ELR (cell line): ENCODE measurements around the gene CRB2.

Source experiments
- DNase-seq: peaks from one replicate; pipeline ENCODE4 v3.0.0-alpha.2; 2015; ENCODE audit warnings: low read depth

CRB2 gene

DNA sequence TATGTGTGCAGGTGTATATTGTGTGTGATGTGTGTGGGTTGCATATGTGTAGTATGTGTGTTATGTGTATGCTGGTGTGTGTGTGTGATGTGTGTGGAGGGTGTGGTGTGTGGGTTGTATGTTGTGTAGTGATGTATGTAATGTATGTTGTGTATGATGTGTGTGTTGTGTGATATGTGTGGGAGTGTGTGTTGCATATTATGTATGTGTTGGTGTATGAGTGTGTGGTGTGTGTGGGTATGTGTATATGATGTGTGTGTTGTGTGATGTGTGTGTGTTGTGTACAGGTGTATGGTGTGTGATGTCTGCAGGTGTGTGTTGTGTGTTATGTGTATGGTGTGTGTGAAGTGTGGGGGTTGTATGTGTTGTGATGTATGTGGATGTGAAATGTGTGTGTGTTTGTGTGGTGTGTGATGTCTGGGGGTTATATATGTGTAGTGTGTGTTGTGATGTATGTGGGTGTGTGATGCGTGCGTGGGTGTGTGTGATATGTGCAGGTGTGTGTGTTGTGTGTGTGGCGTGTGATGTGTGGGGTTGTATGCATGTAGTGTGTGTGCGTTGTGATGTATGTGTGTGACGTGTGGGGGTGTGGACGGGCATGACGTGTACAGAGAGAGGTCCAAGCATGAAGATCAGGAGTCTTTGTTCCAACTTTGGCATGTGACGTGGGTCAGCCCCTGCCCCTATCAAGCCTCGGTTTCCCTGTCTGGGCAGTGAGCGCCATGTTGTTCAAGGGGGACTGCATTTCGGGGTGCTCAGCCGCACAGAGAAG lies 8.5 kb upstream of the CRB2 start:
- no peak for DNase-seq

DNA sequence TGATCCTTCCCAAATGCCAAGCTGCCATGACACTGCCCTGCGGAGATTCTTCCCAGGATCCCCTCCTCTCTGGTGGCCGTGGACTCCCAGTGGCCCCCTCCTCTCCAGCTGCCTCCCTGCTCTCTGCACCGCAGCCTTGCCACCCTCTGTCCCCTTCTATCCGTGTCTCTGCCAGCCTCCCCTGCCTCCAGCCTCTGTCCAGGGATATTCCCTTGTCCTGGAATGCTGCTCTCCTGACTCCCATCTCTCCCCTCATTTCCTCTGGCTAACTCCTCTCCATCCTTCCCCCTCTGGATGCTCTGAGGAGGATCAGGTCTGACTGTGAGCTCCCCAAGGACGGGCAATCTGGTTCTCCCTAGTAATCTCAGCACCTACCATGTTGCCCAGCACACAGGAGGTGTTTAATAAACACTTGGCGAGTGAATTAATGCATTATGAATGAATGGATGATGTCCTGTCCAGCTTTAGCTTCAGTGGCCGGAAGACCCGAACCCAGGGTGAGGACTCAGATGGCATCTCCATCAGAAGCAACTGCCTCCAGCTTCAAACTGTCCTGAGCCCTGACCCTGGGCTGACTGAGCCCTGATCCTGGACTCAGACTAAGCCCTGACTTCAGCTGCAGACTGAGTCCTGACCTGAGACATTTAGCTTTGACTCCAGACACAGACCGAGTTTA lies 7.5 kb upstream of the CRB2 start:
- no peak for DNase-seq

DNA sequence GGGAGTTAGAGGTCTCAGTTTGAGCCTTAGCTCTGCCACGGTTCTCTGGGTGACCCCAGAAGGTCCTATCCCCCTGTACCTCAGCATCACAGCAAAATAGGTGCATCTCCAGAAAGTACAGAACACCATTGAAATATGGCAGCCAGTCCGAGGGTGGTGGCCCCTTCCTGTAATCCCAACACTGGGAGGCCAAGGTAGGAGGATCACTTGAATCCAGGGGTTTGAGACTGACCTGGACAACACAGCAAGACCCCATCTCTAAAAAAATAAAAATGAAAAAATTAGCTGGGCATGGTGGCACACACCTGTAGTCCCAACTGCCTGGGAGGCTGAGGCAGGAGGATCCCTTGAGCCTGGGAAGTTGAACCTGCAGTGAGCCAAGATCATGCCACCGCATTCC lies 7.0 kb upstream of the CRB2 start:
- no peak for DNase-seq

DNA sequence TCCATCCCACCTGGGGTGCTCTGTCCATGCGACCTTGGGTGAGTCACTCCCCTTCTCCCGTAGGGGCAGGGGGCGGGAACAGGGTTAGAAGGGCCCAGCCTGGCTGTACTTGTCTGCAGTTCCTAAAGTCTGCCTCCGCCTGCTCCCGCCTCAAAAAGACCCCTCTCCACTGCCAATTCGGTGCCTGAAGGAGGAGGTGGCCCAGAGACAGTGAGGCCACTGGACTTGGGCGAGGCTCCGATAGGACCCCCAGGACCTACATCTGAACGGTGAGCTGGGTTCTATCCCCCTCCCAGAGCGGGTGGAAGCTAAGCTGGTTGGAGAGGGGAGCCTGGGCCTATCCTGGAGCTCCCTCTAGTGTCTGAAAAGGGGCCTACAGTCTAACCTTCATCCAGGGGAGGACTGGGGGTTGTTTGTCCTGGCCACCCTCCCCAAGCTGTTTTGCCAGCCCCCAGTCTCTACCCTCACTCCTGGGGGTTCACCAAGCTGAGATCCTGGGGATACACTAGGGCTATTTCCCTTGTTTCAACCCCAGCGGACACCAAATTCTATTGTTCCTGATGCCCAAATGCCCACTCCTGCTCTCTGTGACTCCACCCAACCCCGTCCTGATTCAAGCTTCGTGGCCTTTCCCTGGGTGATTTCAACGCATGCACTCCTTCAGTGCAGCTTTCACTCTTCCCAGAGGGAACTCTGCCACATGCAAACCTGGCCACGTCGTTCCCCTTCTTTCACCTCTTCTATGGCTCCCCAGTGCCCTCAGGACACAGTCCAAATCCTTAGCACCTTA lies 6.1 kb upstream of the CRB2 start:
- peak; percentile 65 for DNase-seq

DNA sequence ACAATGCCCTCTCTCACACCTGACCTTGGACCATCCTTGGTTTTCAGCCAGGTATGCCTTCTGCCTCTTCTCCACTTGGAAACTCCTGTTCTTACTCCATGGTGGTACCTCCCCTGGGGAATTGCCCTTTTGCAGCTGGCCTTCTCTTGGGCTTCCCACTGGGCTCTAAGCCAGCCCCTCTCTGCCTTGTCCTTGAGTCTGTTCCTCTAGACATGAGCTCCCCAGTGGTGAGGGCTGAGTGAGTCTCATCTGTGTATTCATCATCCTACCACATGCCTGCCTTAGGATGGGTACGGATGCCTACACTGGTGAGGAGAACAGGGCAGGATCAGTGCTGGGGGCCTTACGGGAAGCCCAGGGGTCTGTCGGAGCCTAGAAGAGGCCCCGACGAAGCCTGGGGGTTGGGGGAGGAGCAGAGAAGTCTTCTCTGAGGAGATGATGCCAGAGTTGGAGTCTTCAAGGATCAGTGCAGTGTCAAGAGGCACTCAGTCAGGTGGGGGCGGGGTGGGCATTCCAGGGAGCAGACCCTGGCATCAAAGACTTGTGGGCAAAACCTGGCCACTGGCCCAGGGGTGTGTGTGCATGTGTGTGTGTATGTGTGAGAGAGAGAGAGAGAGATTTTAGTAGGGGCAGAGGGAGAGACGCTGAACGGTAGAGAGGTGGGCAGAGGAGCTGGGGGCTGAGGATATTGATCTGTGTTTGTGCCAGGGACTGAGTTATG lies 5.2 kb upstream of the CRB2 start:
- no peak for DNase-seq

DNA sequence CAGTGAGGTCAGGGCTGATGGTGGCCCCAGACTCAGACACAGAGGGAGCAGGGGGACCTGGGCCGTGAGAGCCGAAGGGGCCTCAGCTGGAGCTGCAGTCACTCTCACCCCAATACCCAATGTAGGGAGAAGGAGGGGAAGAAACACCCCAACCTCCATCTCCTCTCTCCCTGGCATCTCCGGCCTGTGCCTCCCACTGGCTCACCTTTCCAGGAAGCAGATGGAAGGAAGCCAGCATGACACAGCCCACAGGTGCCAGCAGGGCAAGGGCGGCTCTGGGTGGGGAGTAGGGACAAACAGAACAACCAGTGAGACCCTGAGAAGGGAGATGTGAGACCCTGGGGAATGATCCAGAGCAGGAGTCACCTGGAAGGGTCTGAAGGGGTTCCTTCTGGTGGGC lies 3.0 kb upstream of the CRB2 start:
- DNase-seq: no peak

DNA sequence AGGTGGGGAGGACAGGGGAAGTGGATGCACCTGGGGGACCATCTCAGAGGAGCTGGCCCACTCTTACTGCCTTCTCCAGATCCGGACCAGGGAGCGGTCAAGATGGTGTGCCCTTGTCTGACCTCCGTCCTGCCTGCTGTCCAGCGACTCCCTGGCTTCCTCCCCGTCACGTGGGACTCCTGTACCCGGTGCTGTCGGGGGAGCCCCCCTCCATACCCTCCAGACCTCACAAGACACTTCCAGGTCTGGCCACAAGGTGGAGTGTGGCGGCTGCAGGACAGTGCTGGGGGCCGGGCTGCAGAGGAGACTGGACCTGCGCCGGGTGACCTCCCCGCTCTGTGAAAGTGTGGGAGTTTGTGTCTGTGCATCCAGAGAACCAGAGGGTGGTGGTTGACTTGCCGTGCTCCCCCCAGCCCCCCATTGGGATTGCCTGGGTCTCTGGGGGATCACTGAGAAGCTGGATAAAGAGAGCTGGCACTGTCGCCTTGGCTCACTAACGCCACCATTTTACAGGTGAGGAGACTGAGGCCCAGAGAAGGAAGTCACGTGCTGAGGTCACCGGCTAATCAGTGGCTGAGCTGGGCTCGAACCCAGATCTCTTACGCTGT lies 1.9 kb upstream of the CRB2 start:
- peak; percentile 73 for DNase-seq

DNA sequence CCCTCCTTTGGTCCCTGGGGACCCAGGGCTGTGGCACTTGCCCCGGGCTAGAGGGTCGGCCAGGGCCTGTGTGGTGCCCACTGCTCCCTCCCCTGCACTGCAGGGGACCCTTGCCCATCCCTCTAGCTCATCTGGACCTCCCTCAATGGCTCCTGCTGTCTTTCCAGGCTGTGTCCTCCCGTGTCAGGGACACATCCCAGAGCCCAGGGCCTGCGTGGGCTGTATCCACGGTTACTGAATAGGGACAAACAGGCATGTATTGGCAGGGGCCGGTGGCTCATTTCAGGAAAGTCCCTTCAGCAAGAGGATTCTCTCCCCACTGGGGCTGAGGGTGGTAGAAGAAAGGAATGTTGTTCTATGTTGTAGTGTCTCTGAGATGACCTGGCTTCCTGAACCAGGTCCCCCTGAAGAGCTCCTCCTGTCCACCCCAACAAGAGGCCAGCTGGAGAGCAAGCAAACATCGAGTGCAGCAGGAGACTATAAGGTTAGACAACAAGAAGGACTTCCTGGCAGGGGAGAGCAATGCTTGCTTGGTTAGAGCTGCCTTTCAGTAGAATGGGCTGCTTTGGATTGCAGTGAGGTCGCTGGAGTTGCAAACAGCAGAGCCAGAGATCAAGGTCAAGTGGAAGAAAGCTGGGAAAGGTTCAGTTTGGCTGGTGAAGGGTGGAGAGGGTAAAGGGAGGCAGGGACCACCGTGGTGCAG lies 1.0 kb upstream of the CRB2 start:
- no peak for DNase-seq

DNA sequence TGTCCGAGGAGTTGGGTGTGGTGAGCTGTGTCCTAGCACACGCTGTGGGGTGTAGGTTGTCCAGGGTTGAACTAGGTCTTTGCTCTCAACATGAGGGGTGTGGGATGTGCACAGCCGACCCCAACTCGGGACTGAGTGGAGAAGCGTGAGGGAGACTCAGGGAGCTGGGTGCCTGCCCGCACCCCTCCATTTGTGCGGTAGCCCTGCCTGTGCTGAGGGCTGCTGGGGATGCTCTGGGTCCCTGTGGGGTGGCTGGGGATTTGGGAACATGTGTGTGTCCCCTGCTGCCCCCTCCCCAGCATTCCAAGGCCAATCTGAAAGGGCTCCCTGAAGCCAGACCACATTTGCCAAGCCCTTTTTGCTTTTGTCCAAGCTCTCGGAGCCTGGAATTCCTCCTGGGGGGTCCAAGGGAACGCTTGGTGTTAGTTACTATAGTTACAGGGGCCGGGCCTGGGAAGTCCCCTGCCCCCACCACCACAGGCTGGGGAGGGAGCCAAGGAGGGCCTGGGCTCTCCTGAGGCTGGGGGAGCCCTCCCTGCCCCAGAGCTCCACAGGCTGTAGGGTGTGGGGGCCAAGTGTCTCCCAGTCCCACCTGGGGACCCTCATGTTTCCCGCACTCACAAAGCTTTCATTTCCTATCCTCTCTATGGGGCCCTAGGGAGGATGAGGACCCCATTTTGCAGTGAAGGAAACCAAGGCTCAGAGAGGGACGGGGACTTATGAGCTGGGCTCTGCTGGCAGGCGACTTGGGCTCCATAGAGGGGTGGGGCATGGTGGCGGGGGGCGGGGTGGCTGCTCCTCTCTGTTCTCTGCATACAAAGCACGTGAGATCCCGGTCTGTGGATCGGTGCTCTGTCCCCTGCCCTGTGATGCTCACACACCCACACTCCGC lies 1.1 kb downstream of the CRB2 start:
- DNase-seq: no peak

DNA sequence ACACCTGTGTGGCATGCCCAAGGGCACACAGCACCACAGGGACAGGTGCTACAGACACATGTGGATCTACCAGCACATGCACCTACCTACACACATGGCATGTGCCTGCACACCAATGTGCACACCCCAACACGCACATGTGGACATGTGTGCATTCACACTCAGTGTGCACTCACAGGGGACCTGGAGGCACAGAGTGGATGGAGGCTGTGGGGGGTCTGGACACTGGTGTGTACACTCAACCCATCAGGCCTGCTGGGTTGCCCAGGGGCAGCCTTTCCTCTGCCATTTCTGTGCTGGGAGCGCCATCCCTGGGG lies 1.7 kb downstream of the CRB2 start:
- DNase-seq: no peak

DNA sequence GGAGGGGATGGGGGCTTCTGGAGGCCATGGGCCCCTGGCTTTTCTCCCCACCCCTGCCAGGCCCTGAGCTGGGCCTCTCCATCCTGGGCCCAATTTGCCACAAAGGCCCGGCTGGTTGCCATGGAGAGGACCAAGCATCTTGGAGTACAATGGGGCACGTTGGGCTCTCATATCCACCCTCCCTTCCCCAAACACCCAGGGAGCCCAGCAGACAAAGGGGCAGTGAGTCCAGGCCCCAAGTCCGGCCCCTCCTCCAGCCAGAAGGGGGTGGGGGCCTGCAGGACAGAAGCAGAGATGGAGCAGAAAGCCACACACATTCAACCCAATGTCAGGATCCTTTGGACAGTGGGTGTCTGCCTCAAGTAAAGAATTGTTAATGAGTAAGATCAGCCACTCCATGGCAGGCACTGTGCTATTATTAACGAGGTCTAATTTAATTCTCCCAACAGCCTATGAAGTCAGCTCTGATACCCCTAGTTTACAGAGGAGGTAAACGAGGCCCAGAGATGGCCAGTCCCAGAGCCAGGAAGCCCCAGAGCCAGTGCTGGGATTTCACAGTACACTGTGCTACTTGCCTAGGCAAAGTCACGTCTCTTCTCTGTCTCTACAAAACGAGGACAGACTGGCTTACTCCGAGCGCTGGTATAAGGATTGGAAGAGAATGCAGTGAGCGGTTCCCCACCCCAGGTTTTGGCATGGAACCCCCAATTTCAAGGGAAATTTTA lies 2.3 kb downstream of the CRB2 start:
- no peak for DNase-seq

DNA sequence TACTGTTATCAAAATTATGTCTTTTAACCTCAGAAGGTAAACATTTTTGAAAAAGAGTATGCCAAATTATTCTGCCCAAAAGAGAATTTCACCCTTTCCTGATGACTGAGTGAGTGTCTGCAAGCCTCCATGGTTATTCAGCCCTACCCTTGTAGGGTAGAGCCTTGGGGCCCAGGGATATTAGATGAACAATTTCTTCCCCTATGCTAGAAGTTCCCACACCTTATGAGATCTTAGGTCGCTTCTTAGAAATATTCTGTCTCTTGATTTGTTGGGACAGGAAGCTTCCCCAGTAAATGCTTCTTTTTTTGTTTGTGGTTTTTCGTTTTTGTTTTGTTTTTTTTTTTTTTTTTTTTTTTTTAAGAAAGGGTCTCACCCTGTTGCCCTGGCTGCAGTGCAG lies 3.1 kb downstream of the CRB2 start:
- DNase-seq: no peak

DNA sequence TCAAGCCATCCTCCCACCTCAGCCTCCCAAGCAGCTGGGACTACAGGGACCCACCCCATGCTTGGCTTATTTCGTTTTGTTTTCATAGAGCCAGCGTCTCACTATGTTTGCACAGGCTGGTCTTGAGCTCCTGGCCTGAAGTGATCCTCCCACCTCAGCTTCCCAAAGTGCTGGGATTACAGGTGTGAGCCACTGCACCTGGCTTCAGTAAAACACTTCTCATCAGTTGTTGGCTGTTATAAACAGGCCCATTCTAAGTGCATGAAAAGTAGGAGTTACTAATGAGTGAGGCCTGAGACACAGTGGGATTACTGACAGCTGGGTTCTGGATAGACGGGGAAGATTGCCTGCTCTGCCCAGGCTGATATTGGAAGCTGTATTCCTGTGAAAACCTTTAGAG lies 3.5 kb downstream of the CRB2 start:
- DNase-seq: no peak

DNA sequence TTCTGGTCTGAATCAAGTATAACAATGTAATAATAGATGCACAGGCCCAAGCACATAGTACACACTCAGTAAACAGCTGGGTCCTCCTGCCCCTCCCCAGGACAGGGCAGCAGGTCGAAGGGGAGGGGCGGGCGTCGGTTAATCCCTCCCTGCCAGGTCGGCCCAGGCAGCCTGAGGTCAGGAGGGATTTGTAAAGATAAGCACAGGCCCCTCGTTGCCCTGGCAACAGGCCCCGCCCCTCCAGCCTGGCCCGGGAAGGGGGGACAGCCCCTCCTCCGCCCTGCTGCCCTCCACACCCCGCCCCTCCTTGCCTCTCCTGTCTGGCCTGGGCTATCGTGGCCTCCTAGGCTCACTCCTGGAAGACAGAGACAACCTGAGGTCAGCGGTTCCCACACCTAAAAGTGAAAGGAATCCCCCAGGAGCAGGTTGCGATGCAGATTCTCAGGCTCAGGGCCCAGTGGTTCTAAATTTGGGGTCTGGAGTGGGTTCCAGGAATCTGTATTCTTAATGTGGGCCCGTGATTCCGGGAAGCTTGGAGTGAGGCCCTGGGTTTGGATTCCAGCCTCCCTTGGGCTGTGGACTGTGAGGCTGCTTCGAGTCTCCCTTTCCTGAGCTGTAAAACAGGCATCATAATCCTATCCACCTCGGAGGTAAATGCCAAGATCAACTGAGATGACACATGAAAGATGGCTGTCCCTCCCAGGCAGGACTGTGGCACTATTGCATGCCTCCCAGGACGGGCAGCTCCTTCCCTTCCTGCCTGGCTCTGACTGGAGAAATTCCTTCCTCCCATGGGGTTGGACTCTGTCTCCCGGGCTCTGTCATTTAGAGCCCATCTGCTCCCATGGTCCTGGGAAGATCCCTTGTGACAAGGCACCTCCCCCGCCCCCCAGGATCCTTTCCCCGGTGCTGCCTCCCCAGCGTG lies 4.4 kb downstream of the CRB2 start:
- no peak for DNase-seq

DNA sequence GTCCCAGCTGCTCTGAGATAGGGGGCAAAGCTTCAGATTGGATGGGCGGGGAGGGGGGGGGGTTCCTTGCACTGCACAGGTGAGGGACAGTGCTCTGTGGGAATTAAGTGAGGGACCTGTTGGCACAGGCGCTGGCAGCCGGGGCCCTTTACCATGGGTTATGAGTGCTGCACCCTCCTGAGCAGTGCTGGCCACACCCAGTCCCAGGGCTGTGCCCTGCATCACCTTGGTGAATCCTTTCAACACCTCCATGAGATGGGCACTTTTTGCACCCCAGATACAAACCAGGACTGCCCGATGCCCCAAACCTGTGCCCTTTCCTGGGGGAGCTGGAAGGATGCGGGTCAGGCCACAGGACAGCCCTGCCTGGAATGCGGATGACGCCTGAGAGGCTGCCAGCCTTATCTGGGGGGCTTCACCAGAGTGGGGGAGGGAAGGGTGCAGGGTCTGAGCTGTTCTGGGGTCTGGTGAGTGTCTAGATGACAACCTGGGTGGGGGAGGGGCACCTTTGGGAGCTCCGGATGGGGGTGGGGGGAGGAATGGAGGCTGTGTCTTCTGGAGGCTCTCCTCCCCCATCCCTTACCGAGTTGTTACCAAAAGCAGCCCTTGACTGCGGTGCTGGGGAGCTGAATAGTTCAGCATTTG lies 5.2 kb downstream of the CRB2 start:
- no peak for DNase-seq

DNA sequence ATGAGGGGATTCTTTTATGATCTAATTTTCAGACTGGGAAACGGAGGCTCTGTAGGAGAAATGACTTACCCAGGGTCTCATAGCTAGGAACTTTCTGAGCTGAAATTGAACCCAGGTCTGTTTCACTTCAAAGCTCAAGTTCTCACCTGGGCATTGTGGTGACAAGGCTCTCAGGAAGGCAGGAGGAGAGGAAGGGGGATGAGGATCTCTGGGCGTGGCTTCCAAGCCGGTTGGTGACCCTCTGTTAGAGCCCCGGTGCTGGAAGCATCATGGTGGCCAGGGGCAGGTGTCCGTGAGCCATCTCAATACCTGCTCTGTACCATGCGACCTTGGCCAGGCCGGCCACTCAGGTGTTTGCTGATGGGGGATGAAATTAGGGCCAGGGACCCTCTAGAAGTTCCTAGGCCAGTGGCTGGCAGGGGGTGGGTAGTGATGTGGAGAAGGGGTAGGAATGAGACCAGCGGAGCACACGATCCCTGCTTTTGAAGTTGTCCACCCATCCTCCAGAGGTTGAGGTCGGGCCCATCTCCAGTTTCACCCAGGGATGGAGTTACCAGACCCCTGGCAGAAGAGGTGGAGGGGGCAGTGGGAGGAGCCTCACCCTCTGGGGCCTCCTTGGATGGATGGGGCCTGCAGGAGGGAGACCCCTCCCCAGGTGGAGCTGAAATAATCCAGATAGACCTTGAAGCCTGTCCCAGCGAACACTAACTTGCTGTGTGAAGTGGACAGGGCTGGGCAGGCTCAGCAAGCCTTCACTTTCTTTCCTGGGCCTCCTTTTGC lies 5.9 kb downstream of the CRB2 start:
- no peak for DNase-seq

DNA sequence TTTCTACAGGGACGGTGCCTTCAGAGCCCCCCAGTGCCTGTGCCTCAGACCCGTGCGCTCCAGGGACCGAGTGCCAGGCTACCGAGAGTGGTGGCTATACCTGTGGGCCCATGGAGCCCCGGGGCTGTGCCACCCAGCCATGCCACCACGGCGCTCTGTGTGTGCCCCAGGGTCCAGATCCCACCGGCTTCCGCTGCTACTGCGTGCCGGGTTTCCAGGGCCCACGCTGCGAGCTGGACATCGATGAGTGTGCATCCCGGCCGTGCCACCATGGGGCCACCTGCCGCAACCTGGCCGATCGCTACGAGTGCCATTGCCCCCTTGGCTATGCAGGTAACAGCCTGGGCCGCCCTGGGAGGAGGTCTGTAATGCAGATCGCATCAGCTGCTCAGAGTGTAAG lies 6.9 kb downstream of the CRB2 start:
- no peak for DNase-seq
